ENCODE results near the gene TNNC2. TPM values are rescaled to one million over a fixed set of nuclear protein-coding genes. Genes with fewer than 3 reads are reported as not detected.

TNNC2 gene
- polyA plus RNA-seq, 2 of the 4 experiments (the other 2 are of a cell fraction): 0.23 TPM; not detected in 1

- CTCF ChIA-PET: interaction anchor here (0.6 to 2.6 kb wide), 5 partner anchors 20 to 157 kb away, joined by 3 to 11 read pairs (median 3); no protein-coding TSS in a partner anchor
- no peak overlapping the region for H3K4me3 ChIP-seq
- no peak overlapping the region for H3K4me2 ChIP-seq
- no peaks in the 10 kb centered on the region for H3K9me3 ChIP-seq
- DNase-seq (ENCODE audit: low read depth in 1 of 2, low spot score in 1 of 2): no peak
- 88% methylated on average over 4 of the region's 4 CpGs for WGBS (ENCODE audit: missing lambda C conversion rate)
- no peak for TF ChIP-seq ZNF302 (CRISPR knock-in tag; IDR thresholded peaks at IDR 0.05)
- TF ChIP-seq CBX8 (IDR thresholded peaks at IDR 0.05): no peak
- no peak for TF ChIP-seq CTCF (IDR thresholded peaks at IDR 0.05)
- TF ChIP-seq CHD2 (IDR thresholded peaks at IDR 0.05; ENCODE audit: low read length, partially characterized antibody): no peak
- no peak for TF ChIP-seq HEYL (CRISPR knock-in tag; IDR thresholded peaks at IDR 0.05)
- no peak for TF ChIP-seq MAZ (IDR thresholded peaks at IDR 0.05; ENCODE audit: borderline replicate concordance, low read depth, low read length)
- TF ChIP-seq ATOH8 (CRISPR knock-in tag; IDR thresholded peaks at IDR 0.05; ENCODE audit: low read depth): no peak
- H3K27ac ChIP-seq: no peak overlapping the region
- ATAC-seq: no peak
- FAIRE-seq: no peak
- peaks cover 33% of the 10 kb centered on the region for H3K4me1 ChIP-seq
- POLR2A ChIA-PET: interaction anchor here (0.5 kb wide), 1 partner anchor 116 kb away, joined by 3 read pairs; no protein-coding TSS in a partner anchor
These were observed 7.6 kb downstream of the TNNC2 start for GRCh38 chr20:45819466-45819865.

GRCh38 chr20:45818239-45818638, 8.9 kb downstream of the TNNC2 start:
- 85% methylated on average over 3 of the region's 3 CpGs for WGBS (ENCODE audit: missing lambda C conversion rate)
- Histone ChIP-seq H3K4me2 (no peak overlapping the region), H3K9me3 (no peaks in the 10 kb centered on the region), H3K4me1 (peaks cover 45% of the 10 kb centered on the region), H3K27ac (no peak overlapping the region), H3K4me3 (no peak overlapping the region)
- no peak for DNase-seq (ENCODE audit: low read depth in 1 of 2, low spot score in 1 of 2)
- ChIA-PET POLR2A (no interaction called here), CTCF (interaction anchor here (1.0 to 2.2 kb wide), 3 partner anchors 22 to 145 kb away, joined by 3 to 6 read pairs (median 3); no protein-coding TSS in a partner anchor)
- no peak for TF ChIP-seq PHF8 (IDR thresholded peaks at IDR 0.05; ENCODE audit: borderline replicate concordance, low read depth)
- no peak for TF ChIP-seq BCL3 (IDR thresholded peaks at IDR 0.05)
- no peak for TF ChIP-seq KDM5A (IDR thresholded peaks at IDR 0.05)
- no peak for TF ChIP-seq CBX2 (IDR thresholded peaks at IDR 0.05; ENCODE audit: borderline replicate concordance, low read depth)
- TF ChIP-seq HOXA7 (CRISPR knock-in tag; IDR thresholded peaks at IDR 0.05): no peak
- TF ChIP-seq ZNF302 (CRISPR knock-in tag; IDR thresholded peaks at IDR 0.05): no peak
- no peak for TF ChIP-seq NPAS2 (CRISPR knock-in tag; IDR thresholded peaks at IDR 0.05; ENCODE audit: borderline replicate concordance)
- TF ChIP-seq JUNB (IDR thresholded peaks at IDR 0.05): no peak
- no peak for TF ChIP-seq POLR2A (IDR thresholded peaks at IDR 0.05; ENCODE audit: low read length)
- TF ChIP-seq RCOR1 (IDR thresholded peaks at IDR 0.05; ENCODE audit: low read depth, low read length): no peak
- no peak for TF ChIP-seq CBX8 (IDR thresholded peaks at IDR 0.05)
- TF ChIP-seq HEYL (CRISPR knock-in tag; IDR thresholded peaks at IDR 0.05): no peak
- no peak for TF ChIP-seq MYC (IDR thresholded peaks at IDR 0.05; ENCODE audit: borderline replicate concordance, low read length)
- no peak for TF ChIP-seq USF2 (IDR thresholded peaks at IDR 0.05)
- TF ChIP-seq HDAC2 (IDR thresholded peaks at IDR 0.05): no peak
- TF ChIP-seq BHLHE40 (IDR thresholded peaks at IDR 0.05; ENCODE audit: low read depth, low read length): no peak
- ATAC-seq: no peak
- no peak for FAIRE-seq
